Pulmonary artery endothelial cell (primary cell): ENCODE results near the gene KANK2. TPM values are rescaled to one million over a fixed set of nuclear protein-coding genes. Genes with fewer than 3 reads are reported as not detected.

Source experiments
- DNase-seq: peaks from one replicate; pipeline ENCODE4 v3.0.0-alpha.2; 2011; ENCODE audit warnings: low read depth, low spot score
- total RNA-seq: library from RNA; depleted of rRNA; stranded (reverse); fragments of >200 nt; gene quantifications from 2 replicates; pipeline ENCODE4 v1.2.3, GENCODE V29; 2014

KANK2 gene
- total RNA-seq, 1 donor from 2014 or later: 62.8 TPM

GRCh38 chr19:11225815-11226214, 28.5 kb upstream of the KANK2 start:
- DNase-seq: no peak

GRCh38 chr19:11225172-11225571, 27.8 kb upstream of the KANK2 start:
- no peak for DNase-seq

GRCh38 chr19:11224429-11224828, 27.1 kb upstream of the KANK2 start:
- DNase-seq: no peak

GRCh38 chr19:11223200-11223599, 25.9 kb upstream of the KANK2 start:
- no peak for DNase-seq

- DNase-seq: no peak
These were observed 23.8 kb upstream of the KANK2 start for GRCh38 chr19:11221082-11221598.

GRCh38 chr19:11214387-11214786, 17.0 kb upstream of the KANK2 start:
- no peak for DNase-seq

- DNase-seq: no peak
These were observed 13.2 kb upstream of the KANK2 start for GRCh38 chr19:11210656-11210928.

- no peak for DNase-seq
These were observed 12.7 kb upstream of the KANK2 start for GRCh38 chr19:11209839-11210655.

GRCh38 chr19:11208561-11209471, 11.5 kb upstream of the KANK2 start:
- DNase-seq: no peak

GRCh38 chr19:11205939-11206570, 8.7 kb upstream of the KANK2 start:
- DNase-seq: no peak

- DNase-seq: no peak
These were observed 7.6 kb upstream of the KANK2 start for GRCh38 chr19:11204943-11205349.

GRCh38 chr19:11204076-11204602, 6.8 kb upstream of the KANK2 start:
- DNase-seq: no peak

GRCh38 chr19:11203194-11204075, 6.1 kb upstream of the KANK2 start:
- DNase-seq: no peak

- DNase-seq: no peak
These were observed 5.3 kb upstream of the KANK2 start for GRCh38 chr19:11202488-11203193.

GRCh38 chr19:11201791-11202190, 4.4 kb upstream of the KANK2 start:
- no peak for DNase-seq

- no peak for DNase-seq
These were observed 3.6 kb upstream of the KANK2 start for GRCh38 chr19:11200931-11201330.

- no peak for DNase-seq
These were observed 2.8 kb upstream of the KANK2 start for GRCh38 chr19:11200015-11200574.

GRCh38 chr19:11199517-11199916, 2.2 kb upstream of the KANK2 start:
- no peak for DNase-seq

- no peak for DNase-seq
These were observed 1.6 kb upstream of the KANK2 start for GRCh38 chr19:11198769-11199424.
